Fibroblast of the conjunctiva (primary cell): ENCODE results near the gene NPFFR1.
"Not testable (repeated sequence)": the region's sequence is repeated elsewhere in the genome, so short reads cannot be mapped to it uniquely, and the experiment has no call there.

Source experiments
- DNase-seq: peaks from one replicate; pipeline ENCODE4 v3.0.0-alpha.2; 2010; ENCODE audit warnings: low read depth

NPFFR1 gene

DNA sequence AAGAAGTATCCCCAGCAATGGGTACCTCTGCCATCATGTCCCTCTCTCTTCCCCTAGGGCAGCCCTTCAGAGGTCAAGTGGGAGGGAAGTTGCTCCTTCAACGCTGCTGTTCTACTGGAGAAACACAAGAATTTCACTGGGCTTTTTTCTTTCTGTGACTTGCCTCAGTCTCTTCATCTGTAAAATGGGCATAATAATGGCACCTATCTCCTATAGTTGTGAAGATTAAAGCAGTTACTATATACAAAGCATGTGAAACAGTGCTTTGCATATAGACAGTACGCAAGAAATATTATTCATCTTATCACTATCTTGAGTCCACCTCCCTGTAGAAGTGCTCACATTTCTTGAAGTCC, 1.6 kb upstream of the NPFFR1 start:
- no peak for DNase-seq

DNA sequence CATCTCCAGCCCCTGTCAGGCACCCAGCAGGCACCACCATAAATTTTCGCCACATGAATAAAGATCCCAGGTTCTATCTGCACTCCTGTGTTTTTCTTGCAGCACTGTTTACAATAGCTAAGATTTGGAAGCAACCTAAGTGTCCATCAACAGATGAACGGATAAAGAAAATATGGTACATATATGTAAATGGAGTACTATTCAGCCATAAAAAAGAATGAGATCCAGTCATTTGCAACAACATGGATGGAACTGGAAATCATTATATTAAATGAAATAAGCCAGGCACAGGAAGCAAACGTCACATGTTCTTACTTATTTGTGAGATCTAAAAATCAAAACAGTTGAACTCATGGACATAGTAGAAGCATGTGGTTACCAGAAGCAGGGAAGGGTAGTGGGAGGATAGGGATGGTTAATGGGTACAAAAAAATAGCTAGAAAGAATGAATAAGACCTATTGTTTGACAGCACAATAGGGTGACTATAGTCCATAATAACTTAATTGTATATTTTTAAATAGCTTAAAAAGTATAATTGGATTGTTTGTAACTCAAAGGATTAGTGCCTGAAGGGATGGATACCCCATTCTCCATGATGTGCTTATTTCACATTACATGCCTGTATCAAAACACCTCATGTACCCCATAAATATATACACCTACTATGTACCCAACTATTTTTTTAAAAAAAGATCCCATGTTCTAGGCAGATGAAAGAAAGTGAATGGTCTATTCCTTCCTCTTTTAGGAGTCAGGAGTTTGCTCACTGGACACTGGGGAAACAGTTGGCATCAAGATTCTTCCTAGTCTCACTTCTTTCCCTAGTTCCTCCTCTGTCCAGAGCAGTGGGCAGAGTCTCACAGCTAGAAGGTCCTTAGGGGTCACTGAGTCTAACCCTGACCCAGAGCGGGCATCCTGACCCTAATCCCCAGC, 1.0 kb upstream of the NPFFR1 start:
- DNase-seq, result no peak

GRCh38 chr10:70283071-70283444, 746 bp downstream of the NPFFR1 start:
- no peak for DNase-seq

- no peak for DNase-seq
Measured at GRCh38 chr10:70281609-70282008, 2.2 kb downstream of the NPFFR1 start.

GRCh38 chr10:70280099-70280498, 3.7 kb downstream of the NPFFR1 start:
- DNase-seq, result no peak

DNA sequence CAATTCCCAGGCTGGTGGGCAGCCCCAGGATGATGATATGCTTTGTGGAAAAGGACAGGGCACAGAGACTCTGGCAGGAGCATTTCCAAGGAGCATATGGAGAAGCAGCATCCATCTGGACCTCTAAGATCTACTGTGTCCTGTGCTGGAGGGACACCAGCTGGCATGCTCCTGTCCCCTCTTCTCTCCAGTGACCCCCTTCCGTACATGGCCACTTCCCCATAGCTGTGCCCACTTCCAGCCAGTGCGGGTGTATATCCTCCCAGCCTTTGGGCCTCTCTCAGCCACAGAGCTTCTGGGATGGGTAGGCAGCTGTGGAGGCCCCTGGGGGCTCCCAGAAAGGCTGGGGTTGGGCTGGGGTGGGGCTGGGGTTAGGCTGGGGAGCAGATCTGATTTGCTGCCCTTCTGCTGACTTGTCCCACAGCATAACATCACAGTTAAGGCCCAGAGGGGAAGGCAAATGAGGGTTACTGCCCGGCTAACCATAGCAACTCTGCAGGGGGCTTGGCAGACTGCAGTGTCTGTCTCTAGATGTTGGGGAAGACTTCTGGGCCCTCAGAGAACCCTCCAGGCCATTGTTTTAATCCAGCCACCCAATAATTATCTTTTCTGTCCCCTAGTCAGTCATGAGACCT, 6.3 kb downstream of the NPFFR1 start:
- no peak for DNase-seq

DNA sequence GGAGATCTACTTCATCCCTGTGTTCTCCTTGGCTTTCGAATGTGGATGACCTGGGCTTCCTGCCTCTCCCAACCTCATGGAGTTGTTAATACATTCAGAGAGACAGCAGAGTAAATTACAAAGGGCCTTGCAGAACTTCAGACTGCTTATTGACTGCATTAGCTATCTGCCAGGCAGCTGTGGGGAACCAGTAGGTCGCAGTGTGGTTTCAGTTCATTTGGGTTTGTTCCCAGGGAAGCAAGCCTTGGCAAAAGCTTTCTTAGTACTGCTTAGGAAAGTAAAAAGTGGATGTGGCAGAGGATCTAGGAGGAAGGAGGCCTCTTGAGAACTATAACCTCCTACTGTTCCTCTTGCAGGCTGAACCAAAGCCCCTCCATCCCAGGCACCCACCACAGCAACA, 9.2 kb downstream of the NPFFR1 start:
- peak; percentile 32 for DNase-seq

- DNase-seq, result no peak
Measured at GRCh38 chr10:70272925-70273316, 10.9 kb downstream of the NPFFR1 start.

DNA sequence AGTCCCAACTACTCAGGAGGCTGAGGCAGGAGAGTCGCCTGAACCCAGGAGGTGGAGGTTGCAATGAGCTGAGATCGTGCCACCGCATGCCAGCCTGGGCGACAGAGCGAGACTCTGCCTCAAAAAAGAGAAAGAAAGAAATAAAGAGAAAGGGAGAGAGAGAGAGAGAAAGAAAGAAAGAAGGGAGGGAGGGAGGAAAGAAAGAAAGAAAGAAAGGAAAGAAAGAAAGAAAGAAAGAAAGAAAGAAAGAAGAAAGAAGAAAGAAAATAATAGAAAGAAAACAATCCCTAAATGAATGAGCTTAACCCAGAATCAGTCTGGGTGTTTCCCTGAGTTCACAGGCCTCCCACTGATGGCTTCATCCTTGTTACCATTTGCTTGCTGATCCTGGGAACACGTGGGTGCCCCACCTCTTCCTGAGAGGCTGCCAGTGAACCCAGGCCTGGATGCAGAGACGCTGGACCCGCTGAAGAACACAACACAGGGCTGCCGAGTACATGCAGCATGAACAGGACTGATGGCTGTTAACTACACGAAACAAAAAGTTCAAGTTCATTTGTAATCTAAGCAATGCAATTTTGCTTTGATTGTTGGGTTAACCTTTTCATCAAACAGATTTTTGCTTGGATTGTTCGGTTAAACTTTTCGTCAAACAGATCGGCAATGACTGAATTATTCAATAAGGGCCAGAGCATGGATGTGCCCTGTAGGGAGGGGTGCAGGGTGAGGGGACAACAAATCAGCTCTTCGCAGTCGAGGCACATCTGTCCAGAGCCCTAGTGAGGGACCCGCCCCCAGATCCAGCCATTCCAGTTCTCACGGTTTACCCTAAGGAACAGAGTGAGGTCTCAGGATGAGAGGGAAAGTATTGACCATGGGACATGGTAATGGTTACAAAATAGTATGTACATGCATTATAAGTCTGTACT, 11.5 kb downstream of the NPFFR1 start:
- no peak for DNase-seq

- no peak for DNase-seq
Measured at GRCh38 chr10:70270952-70271351, 12.9 kb downstream of the NPFFR1 start.

GRCh38 chr10:70269741-70270140, 14.1 kb downstream of the NPFFR1 start:
- no peak for DNase-seq

DNA sequence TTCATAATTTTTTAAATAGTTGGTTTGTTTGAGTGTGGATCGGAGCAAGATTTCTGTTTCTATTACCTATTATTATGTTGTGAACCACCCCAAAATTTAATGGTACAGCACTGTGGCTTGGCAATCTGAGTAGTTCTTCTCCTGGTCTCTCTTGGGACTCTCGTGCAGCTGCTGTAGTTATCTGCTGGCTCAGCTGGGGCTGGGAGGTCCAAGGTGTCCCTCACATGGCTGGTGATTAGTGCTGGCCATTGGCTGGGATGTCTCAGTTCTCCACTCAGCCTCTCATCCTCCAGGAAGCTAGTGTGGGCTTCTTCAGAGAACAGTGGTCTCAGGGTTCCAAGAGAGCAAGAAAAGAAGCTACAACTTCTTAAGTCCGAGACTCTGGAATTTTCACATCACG, 15.4 kb downstream of the NPFFR1 start:
- no peak for DNase-seq

- DNase-seq, result peak; percentile 63
Measured at GRCh38 chr10:70267161-70267933, 16.5 kb downstream of the NPFFR1 start.

- DNase-seq, result no peak
Measured at GRCh38 chr10:70266701-70267100, 17.1 kb downstream of the NPFFR1 start.

- no peak for DNase-seq
Measured at GRCh38 chr10:70266056-70266455, 17.7 kb downstream of the NPFFR1 start.

DNA sequence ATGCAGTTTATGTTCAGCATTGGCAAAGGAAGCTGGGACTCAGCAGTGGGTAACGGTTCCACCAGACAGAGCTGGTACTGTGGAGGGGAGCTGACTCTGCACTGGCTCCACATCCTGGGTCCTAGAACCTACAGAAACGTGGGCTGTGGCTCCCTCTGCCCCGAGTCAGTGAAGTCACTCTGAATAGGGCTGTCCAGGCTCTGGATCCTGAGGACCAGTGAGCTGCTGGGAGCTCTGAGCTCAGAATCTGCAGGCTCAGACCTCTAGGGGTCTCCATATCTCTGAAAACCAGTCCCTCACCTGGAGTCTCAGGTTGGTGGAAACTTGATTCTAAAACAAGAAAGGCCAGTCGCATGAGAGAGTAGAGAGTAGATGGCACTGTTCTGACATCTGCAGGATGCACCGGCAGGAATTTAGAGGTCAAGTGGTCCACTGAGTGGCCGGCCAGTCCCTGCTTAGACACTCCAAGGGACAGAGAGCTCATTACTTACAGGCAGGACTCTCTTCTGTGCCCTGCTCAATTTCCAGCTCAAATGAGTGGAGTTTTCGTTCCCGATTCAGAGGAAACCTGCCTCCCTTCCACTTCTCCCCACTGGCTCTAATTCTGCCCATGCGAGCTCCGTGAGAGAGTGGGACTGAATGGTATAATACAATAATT, 18.6 kb downstream of the NPFFR1 start:
- no peak for DNase-seq

GRCh38 chr10:70260734-70261133, 23.1 kb downstream of the NPFFR1 start:
- no peak for DNase-seq

DNA sequence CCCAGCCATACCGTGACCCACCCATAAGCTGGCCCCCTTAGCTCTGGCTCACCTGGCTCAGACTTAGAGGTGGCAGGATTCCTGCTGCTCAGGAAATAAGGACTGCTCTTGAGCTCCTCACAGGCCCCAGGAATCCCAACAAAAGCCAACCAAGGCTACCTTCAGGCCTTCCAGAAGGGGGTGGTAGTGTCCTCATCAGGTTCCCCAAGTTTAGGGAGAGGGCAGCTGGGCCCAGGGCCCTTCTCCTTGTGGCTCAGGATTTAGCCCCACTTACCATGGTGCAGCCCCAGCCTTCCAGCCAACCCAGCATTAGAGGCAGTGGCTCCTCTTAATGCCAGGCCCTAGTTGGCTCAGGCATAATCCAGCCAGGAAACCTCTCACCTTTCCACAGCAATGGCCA, 23.5 kb downstream of the NPFFR1 start:
- no peak for DNase-seq

- DNase-seq, result no peak
Measured at GRCh38 chr10:70258216-70258615, 25.6 kb downstream of the NPFFR1 start.

GRCh38 chr10:70257816-70258215, 26.0 kb downstream of the NPFFR1 start:
- not testable (repeated sequence) for DNase-seq

- DNase-seq, result no peak
Measured at GRCh38 chr10:70256463-70256862, 27.3 kb downstream of the NPFFR1 start.
